ENCODE data around the gene GPR153.

Gene GPR153

DNA sequence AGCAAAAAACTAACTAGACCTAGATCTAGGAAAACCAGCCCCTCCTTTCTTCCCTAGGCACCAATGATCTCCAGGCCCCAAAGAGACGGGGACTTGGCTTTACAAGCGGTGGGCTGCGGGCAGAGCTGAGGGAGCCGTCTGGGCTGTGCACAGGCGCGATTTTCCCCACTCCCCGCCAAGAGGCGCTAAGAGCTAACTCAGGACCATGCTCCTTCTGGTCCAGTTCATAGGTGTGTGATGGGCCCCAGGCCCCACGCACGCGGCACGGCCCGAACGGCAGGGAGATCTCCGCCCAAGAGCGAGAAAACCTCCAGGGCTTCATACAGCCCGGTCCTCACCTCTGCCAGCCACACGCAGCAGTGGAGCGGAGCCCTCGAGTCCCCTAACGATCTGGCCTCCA, 7.5 kb upstream of the GPR153 start:
- no peak for DNase-seq

GRCh38 chr1:6267686-6268322, 6.9 kb upstream of the GPR153 start:
- DNase-seq: no peak

DNA sequence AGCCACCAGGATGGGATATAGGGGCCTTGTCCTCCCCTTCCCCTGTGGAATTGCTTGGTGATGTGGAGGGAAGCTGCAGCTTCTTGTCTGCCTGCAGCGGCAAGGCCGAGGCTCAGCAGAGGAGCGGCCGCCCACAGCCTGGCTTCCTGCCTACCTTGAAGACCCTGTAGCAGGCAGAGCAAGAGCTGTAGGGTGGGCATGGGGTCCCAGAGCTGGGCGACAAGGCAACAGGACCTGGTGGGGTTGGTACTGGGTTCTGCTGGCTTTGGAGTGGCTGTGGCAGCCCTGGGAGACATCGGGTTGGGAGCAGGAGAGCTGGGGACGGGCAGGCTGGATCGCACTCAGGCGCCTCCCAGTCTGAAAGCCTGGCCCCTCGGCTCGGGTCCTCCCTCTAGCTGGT, 5.7 kb upstream of the GPR153 start:
- DNase-seq: no peak

GRCh38 chr1:6265151-6265550, 4.3 kb upstream of the GPR153 start:
- no peak for DNase-seq

DNA sequence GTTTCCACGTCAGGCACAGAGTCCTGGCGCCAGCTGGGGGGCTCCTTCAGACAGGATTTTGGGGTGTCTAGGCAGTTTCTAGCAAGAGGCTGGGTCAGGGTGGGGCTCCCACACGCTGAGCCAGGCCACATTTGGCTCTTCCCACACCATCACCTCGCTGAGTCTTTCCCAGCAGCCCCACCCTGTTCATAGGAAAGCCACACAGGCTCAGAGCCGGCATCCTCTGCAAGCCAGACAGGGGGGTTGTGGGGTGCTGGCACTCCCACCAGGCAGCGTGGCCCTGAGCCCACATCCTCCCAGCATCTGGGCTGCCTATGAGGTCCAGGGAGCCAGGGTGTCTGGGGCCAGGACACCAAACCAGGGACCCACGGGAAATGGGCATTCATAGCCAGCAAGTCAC, 2.8 kb upstream of the GPR153 start:
- no peak for DNase-seq

- no peak for DNase-seq
Measured at GRCh38 chr1:6262555-6263420, 1.9 kb upstream of the GPR153 start.

DNA sequence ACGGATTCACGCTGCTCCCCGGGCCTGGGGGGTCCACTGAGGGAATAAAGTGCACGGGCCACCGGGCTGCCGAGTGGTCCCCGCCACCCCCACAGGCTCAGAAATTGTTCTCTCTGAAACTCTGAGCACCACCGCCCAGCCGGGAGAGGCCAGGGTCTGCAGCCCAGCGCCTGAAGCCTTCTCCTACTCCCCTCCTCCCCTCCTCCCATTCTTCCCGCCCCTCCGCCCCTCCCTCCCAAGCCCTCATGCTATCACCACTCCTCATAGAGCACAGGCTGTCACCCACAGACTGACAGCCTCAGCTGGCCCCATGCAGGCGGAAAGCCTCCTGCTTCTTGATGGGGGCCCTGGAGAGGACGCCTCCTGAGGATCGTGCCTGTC, 707 bp upstream of the GPR153 start:
- DNase-seq: no peak

DNA sequence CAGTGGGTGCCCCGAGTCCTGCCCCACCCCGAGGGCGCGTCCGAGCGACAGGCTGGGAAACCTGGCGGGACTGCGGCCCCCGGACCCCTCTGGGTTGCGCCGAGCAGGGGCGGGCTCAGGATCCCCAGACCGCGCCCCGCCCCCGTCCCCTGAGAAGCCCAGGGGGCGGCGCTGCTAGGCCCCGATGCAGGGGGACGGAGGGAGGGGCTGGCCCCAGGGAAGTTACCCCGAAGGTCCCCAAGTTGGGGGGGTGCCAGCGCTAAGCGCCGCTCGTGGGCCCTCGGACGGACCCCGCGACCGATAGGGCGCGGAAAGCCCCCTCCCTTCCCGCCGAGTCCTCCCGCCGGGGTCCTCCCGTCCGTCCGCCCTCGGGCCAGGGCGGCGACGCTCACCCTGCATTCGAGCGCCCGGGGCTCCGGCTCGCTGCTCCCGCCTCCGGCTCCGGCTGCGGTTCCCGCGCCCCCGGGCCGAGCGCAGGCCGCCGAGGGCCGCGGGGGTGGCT, 414 bp downstream of the GPR153 start:
- no peak for DNase-seq

GRCh38 chr1:6259491-6260362, 1.2 kb downstream of the GPR153 start:
- peak; percentile 46 to 83 (median 72) for DNase-seq

- no peak for DNase-seq
Measured at GRCh38 chr1:6258675-6259074, 2.2 kb downstream of the GPR153 start.

- DNase-seq: no peak
Measured at GRCh38 chr1:6257541-6258069, 3.3 kb downstream of the GPR153 start.

GRCh38 chr1:6256645-6257044, 4.3 kb downstream of the GPR153 start:
- DNase-seq: no peak

DNA sequence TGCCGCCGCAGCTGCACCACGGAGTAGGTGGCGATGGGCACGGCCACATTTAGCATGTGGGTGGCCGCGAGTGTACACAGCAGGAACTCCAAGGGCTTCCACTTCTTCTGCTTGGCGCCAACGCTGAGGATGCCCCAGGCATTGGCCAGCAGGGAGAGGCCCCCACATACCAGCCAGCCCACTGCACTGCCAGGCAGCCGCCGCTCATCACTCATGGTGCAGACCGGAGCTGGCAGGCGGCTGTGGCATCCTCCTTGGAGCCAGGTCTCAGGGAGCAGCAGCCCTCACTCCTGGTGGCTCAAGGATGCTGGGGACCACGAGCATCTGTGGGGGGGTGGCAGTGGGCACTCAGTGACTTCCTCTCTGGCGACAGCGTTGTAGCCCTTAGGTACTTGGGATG, 6.2 kb downstream of the GPR153 start:
- DNase-seq: no peak

DNA sequence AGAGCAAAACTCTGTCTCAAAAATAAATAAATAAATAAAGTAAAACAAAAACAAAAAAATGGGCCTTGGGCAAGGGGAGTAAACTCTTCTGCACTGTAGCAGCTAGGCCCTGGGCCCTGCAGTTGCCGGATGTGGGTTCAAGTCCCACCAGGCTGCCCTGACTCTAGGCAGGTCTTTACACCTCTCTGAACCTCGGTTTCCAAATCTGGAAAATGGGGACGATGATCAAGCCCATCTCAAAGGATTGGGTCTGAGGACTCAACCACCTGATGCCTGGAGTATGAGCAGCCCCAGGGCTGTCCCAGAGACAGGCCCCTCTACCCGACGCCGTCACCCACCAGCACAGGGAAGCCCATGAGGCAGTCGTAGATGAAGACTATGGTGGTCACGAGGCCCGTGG, 7.5 kb downstream of the GPR153 start:
- no peak for DNase-seq

DNA sequence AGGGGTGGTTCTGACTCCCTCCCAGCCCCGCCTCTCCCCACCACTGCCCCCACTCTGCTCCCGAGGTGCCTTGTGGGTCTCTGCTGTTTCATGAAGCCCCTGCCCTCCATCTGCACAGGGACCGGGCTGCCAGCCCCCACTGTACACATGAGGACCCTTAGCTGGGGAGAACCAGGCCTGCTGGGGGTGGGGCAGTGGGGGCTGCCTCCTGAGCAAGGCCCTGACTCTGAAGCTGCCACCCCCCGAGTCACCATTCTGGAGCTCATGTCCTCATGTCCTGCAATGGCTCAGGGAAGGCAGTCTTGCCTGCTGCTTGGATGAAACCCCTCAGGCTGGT, 8.6 kb downstream of the GPR153 start:
- DNase-seq: no peak

DNA sequence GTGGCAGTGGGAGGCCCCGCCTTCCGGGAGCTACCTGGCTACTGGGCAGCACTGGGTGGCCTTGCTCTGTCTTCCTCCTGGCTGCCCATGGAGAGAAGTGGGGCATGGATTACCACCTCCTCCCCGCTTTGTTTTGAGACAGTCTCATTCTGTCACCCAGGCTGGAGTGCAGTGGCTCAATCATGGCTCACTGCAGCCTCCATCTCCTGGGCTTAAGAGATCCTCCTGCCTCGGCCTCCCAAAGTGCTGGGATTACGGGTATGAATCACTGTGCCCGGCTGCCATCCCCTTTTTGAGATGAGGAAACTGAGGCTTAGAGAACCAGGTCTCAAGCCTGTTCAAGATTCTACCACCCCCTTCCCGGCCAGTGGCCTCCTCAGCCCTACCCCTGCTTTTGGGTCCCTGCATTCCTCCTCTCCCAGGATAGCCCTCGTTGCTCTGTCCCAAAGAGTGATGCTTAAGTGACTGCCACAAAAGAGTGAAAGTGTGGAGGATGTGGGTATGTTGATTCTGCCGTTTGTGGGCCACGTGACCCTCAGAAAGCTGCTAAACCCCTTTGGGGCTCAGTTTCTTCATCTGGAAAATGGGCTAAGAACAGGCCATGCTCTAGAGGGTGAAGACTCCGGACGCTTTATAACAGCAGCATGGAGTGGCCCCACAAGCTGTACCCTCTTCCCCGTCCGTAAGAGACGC, 9.1 kb downstream of the GPR153 start:
- no peak for DNase-seq

DNA sequence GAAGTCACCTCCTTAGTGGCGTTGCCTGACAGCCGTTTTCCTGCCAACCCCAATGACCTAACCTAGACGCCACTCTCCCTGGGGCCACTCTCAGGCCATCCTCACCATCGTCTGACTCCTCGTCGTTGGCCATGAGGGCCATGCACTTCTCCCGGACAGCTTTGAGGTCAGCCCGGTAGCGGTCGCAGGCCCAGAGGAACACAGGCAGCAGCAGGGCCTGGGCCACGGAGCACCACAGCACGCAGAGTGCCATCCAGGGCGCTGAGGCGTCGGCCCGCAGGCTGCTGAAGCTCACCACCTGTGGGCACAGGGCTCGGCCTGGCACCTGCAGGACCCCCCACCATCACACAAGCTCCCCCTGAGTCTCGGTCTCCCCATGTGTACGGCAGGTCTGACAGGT, 9.7 kb downstream of the GPR153 start:
- no peak for DNase-seq

DNA sequence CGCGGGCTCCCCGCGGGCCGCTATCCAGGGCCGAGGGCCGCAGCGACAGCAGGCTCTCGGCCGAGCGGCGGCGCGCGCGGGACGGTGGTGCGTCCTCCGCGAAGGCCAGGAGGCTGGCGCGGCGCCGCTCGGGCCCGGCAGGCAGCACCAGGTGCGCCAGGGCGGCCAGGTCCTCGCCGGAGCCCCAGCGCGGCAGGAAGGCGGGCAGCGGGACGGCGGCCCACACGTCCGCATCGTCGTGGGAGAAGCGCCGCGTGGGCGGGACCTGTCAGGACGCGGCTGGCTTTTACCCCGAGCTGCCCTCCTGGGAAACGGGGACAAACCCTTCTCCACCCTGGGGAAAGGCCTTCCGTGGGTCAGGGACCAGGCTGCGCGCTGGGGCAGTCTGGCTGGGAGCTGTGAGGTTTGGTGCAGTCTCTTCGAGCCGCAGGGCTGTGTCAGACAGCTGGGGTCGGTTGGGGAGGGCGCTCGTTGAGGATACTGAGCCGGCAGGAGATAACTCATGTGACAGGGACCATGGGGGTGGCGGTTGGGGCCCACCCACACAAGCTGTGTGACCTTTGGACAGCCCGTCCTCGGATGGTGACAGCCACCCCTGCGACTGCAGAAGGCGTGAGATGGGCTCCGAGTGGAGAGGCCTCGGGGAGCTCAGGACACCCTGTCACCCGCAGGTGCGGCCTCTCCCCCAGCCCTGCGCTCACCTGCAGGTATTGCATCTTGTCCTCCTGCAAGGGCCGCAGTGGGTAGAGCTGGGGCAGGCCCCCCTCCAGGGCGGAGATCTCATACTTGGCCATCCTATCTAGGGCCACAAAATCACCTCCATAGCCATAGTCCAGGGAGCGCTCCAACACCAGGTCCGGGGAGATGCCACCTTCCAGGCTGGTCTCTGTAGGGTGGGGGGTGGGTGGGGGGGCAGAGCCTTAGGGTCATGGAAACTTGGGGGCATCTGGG, 10.9 kb downstream of the GPR153 start:
- DNase-seq: no peak

GRCh38 chr1:6248932-6249738, 11.8 kb downstream of the GPR153 start:
- DNase-seq: no peak

DNA sequence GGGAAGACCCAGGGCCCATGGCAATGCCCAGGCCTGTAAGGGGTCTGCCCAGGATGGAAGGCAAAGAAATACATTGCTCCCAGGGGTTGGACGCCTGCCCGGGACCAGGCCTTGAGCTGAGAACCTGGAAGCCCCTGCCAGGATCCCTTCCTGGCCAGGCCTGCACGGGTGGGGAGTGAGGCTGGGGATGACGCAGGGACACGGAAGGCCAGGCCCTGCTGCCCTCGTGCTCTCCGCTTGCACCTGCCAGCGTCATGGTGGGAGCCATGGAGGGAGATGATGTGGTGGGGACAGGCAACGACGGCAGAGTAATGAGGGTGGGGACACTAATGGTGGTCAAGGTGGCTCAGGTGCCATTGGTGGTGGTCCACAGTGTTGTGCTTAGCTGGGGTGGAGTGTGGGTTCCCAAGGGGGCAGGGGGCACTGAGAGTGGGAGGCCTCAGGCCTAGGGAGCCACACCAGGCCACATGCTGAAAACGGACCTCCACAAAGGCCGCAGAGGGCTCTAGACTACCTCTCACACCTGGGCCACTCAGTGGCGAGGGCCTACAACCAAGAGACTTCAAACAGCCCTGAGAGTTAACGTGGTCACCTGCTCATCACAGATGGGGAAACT, 12.6 kb downstream of the GPR153 start:
- no peak for DNase-seq

Data from T-helper 2 cell (primary cell).